Kidney (tissue), 14 donors: ENCODE data around the gene GPER1. TPM values are rescaled to one million over a fixed set of nuclear protein-coding genes. Genes with fewer than 3 reads are reported as not detected.

Experiments used
- DNase-seq, 5 donors: peaks; one replicate each; pipeline ENCODE4 v3.0.0-alpha.2; 2013 to 2020
- FAIRE-seq: peaks from 2 replicates; lab custom pipeline; 2012; peaks lifted over from hg19 to GRCh38; lab: Jason Lieb, UNC
- H3K27ac ChIP-seq, 2 donors: one replicate each; pipeline ENCODE4 v1.7.0; 2013; ENCODE audit warnings: low read depth in 2 of 2, low read length in 2 of 2, inconsistent platforms in 1 of 2
- H3K27me3 ChIP-seq: one replicate; pipeline ENCODE4 v1.7.1; 2013; ENCODE audit warnings: low read length, inconsistent platforms; ENCODE audit not compliant: control insufficient read depth, insufficient read depth
- H3K36me3 ChIP-seq, 3 donors: one replicate each; pipeline versions ENCODE4 v1.7.0 to v1.7.1; 2013; ENCODE audit warnings: low read length in 3 of 3, control low read depth in 1 of 3, inconsistent platforms in 1 of 3; ENCODE audit not compliant: insufficient read depth in 3 of 3, control insufficient read depth in 2 of 3
- H3K4me1 ChIP-seq, 3 donors: one replicate each; pipeline versions ENCODE4 v1.7.0 to v1.7.1; 2013; ENCODE audit warnings: low read length in 3 of 3, inconsistent platforms in 1 of 3, low read depth in 1 of 3; ENCODE audit not compliant: control insufficient read depth in 2 of 3, insufficient read depth in 2 of 3
- H3K4me3 ChIP-seq, 3 donors: one replicate each; pipeline versions ENCODE4 v1.7.0 to v1.8.1; 2013; ENCODE audit warnings: low read length in 3 of 3, control low read depth in 1 of 3, inconsistent platforms in 1 of 3
- H3K9ac ChIP-seq, 3 donors: one replicate each; pipeline versions ENCODE4 v1.7.0 to v1.7.1; 2013; ENCODE audit warnings: low read length in 3 of 3, control low read depth in 1 of 3, inconsistent platforms in 1 of 3
- H3K9me3 ChIP-seq, 3 donors: one replicate each; pipeline versions ENCODE4 v1.7.0 to v1.7.1; 2013; ENCODE audit warnings: low read length in 3 of 3, control low read depth in 1 of 3, inconsistent platforms in 1 of 3; ENCODE audit not compliant: control insufficient read depth in 2 of 3, insufficient read depth in 1 of 3
- intact Hi-C: fragments of 100-400 bp; cut with DNase I; formaldehyde crosslinking; loops from one replicate; pipeline ENCODE4 v1.11.1; 2022
- polyA plus RNA-seq: library from polyadenylated mRNA; stranded (reverse); fragments of 350-450 nt; fragmentation: Illumina TruSeq; extraction: RNeasy Lipid Tissue Mini Kit (QIAGEN cat#74804); gene quantifications from one replicate; pipeline ENCODE4 v1.2.3, GENCODE V29; 2014; ENCODE audit warnings: low read depth, low replicate concordance; ENCODE audit not compliant: insufficient read depth
- total RNA-seq: library from RNA; stranded (reverse); fragmentation: NEBNext Ultra II Directional; extraction: Animal tissue kit (Norgen Biotek cat#: 25700); gene quantifications from one replicate; pipeline ENCODE4 v1.2.1, GENCODE V29; 2021
- TF ChIP-seq, protein P1 (sequence below): IDR thresholded peaks from 3 replicates; pipeline ENCODE4 v1.5.1; 2012; ENCODE audit warnings: mild to moderate bottlenecking, moderate library complexity, borderline replicate concordance; ENCODE audit not compliant: insufficient read depth; ENCODE audit errors: extremely low read depth
- donor health status: control.
- donor health status: control.
- donor health status: control.
- donor health status: control.
- donor health status: control.
- donor health status: DM: yes; HTN: yes; CAD: no.
- donor health status: Normal renal cell carcinoma (clear cell type).

The GPER1 gene
- total and polyA plus RNA-seq, 2 donors from 2014 or later, result 4.8 to 5.2 TPM

- intact Hi-C loops, result no loop called here
- no peaks in the 10 kb centered on the region for H3K27me3 ChIP-seq
- H3K27ac ChIP-seq, result no peak overlapping the region
- no peak overlapping the region for H3K9ac ChIP-seq
- H3K9me3 ChIP-seq, result no peaks in the 10 kb centered on the region
- TF ChIP-seq, protein P1, sequence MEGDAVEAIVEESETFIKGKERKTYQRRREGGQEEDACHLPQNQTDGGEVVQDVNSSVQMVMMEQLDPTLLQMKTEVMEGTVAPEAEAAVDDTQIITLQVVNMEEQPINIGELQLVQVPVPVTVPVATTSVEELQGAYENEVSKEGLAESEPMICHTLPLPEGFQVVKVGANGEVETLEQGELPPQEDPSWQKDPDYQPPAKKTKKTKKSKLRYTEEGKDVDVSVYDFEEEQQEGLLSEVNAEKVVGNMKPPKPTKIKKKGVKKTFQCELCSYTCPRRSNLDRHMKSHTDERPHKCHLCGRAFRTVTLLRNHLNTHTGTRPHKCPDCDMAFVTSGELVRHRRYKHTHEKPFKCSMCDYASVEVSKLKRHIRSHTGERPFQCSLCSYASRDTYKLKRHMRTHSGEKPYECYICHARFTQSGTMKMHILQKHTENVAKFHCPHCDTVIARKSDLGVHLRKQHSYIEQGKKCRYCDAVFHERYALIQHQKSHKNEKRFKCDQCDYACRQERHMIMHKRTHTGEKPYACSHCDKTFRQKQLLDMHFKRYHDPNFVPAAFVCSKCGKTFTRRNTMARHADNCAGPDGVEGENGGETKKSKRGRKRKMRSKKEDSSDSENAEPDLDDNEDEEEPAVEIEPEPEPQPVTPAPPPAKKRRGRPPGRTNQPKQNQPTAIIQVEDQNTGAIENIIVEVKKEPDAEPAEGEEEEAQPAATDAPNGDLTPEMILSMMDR, result no peak
- H3K4me1 ChIP-seq, result peaks cover 0 to 12% (median 4%) of the 10 kb centered on the region in 3 donors
- DNase-seq (peak in 1 of 5 donors; percentile 48), FAIRE-seq (no peak)
- H3K4me3 ChIP-seq, result no peak overlapping the region
- no peaks in the 10 kb centered on the region for H3K36me3 ChIP-seq
These were observed 37.7 kb downstream of the GPER1 start for GRCh38 chr7:1125603-1125969.

DNA sequence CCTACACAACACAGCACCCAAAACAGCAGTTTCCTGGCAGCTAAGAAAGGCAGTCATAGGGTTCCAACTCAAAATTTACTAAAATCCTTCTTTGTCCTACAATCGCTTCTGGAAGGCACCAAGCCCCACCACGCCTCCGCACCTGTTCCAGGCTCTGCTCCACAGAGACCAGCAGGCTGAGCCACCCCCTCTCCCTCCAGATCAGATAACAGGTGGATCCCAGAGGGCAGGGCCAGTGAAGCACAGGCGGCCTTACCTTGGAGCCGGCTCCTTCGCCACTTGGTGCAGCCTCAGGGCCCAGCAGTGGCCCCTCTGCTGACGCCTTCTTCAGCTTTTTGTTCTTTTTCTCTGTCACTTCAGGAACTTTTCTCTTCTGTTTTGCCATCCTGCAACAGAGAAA lies 39.1 kb downstream of the GPER1 start:
- FAIRE-seq (no peak), DNase-seq (peak in 1 of 5 donors; percentile 32)
- intact Hi-C loops, result no loop called here
- Histone ChIP-seq H3K4me3 (no peak overlapping the region), H3K27ac (no peak overlapping the region), H3K36me3 (no peaks in the 10 kb centered on the region), H3K9ac (no peak overlapping the region), H3K9me3 (no peaks in the 10 kb centered on the region), H3K27me3 (no peaks in the 10 kb centered on the region), H3K4me1 (peaks cover 0 to 10% (median 0%) of the 10 kb centered on the region in 3 donors)
- TF ChIP-seq, protein P1, result no peak

DNA sequence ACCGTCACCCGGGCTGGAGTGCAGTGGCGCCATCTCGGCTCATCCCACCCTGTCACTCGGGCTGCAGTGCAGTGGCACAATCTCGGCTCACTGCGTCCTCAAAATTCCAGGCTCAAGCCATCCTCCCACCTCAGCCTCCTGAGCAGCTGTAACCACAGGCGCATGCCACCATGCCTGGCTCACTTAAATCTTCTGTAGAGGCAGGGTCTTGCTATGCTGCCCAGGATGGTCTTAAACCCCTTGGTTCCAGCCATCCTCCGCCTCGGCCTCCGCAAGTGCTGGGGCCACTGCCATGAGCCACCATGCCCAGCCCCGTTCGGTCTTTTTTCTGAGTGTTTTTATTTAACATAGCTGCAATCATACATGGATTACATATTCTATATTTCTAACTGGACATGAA lies 41.5 kb downstream of the GPER1 start:
- Histone ChIP-seq H3K9ac (no peak overlapping the region), H3K9me3 (no peaks in the 10 kb centered on the region), H3K4me3 (no peak overlapping the region), H3K36me3 (no peaks in the 10 kb centered on the region), H3K27ac (no peak overlapping the region), H3K27me3 (no peaks in the 10 kb centered on the region), H3K4me1 (no peaks in the 10 kb centered on the region)
- FAIRE-seq (no peak), DNase-seq (peak in 1 of 5 donors; percentile 37)
- TF ChIP-seq, protein P1, result no peak
- intact Hi-C loops, result no loop called here
